Body of pancreas (tissue), 4 donors: ENCODE data around the gene KIRREL1.

Experiments
- POLR2A ChIP-seq, 3 donors: fragments of 450-650 bp; IDR thresholded peaks; one replicate each; pipeline ENCODE4 v1.6.1; 2016; ENCODE audit warnings: antibody characterized with exemption in 3 of 3, mild to moderate bottlenecking in 2 of 3
- TF ChIP-seq, protein P1 (sequence below), 7 experiments: fragments of 450-650 bp in 4 of 7; fragments of 200-600 bp in 3 of 7; sonication (generic) in 3 of 7; IDR thresholded peaks; one replicate each; pipeline ENCODE4 v1.5.1; 2016 to 2019; ENCODE audit warnings: antibody characterized with exemption in 7 of 7

DNA sequence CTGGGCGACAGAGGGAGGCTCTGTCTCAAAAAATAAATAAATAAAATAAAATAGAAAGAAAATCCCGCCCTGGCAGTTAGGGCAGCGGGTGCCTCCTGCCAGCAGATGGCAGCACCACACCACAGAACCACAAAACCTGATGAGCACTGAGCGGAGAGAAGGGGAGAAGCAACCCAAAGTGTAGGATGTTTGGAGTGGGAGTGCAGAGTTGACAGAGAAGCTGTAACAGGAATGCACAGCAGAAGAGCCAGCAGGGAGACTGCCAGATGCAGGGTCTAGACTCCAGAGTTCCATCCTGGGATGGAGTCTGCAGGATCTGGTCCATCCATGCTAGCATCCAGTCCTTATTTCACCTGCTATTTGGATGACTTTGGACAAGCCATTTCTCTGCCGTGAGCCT, 29.7 kb upstream of the KIRREL1 start:
- TF ChIP-seq, protein P1, sequence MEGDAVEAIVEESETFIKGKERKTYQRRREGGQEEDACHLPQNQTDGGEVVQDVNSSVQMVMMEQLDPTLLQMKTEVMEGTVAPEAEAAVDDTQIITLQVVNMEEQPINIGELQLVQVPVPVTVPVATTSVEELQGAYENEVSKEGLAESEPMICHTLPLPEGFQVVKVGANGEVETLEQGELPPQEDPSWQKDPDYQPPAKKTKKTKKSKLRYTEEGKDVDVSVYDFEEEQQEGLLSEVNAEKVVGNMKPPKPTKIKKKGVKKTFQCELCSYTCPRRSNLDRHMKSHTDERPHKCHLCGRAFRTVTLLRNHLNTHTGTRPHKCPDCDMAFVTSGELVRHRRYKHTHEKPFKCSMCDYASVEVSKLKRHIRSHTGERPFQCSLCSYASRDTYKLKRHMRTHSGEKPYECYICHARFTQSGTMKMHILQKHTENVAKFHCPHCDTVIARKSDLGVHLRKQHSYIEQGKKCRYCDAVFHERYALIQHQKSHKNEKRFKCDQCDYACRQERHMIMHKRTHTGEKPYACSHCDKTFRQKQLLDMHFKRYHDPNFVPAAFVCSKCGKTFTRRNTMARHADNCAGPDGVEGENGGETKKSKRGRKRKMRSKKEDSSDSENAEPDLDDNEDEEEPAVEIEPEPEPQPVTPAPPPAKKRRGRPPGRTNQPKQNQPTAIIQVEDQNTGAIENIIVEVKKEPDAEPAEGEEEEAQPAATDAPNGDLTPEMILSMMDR (IDR thresholded peaks at IDR 0.05) = peak; percentile 81 to 98 (median 97)
- peak in 1 of 3 donors; percentile 7 for TF ChIP-seq POLR2A (IDR thresholded peaks at IDR 0.05)
